Muscle layer of colon (tissue), 2 donors: ENCODE results near the gene TUB.

Experiments
- H3K27ac ChIP-seq: one replicate; pipeline ENCODE4 v1.7.0; 2013; ENCODE audit warnings: low read depth, mild to moderate bottlenecking, low read length, moderate library complexity
- H3K27me3 ChIP-seq, 2 donors: one replicate each; pipeline ENCODE4 v1.7.0; 2013; ENCODE audit warnings: low read length in 2 of 2, mild to moderate bottlenecking in 2 of 2; ENCODE audit not compliant: insufficient read depth in 2 of 2, control insufficient read depth in 1 of 2
- H3K36me3 ChIP-seq: one replicate; pipeline ENCODE4 v1.7.0; 2013; ENCODE audit warnings: mild to moderate bottlenecking, low read length; ENCODE audit not compliant: insufficient read depth
- H3K4me1 ChIP-seq: one replicate; pipeline ENCODE4 v1.7.0; 2013; ENCODE audit warnings: mild to moderate bottlenecking, low read length; ENCODE audit not compliant: insufficient read depth
- H3K4me3 ChIP-seq, 2 donors: one replicate each; pipeline ENCODE4 v1.7.0; 2013; ENCODE audit warnings: low read length in 2 of 2, low read depth in 1 of 2, mild to moderate bottlenecking in 1 of 2, moderate library complexity in 1 of 2
- H3K9ac ChIP-seq: one replicate; pipeline ENCODE4 v1.7.0; 2013; ENCODE audit warnings: low read length
- H3K9me3 ChIP-seq: one replicate; pipeline ENCODE4 v1.7.0; 2013; ENCODE audit warnings: mild to moderate bottlenecking, low read length
- donor health status: abdominal sarcoma.
- donor health status: Adenocarcinoma of cecum.

TUB gene

GRCh38 chr11:8080674-8081590 lies at the start of gene TUB:
Gene TUB (plus strand): TSS chr11:8081211. CDS start chr11:8081511, 300 bp downstream.
- H3K9ac ChIP-seq: no peak within 1 kb of the TSS

GRCh38 chr11:8031248-8032115 lies 49.5 kb upstream of the TUB start:
- Histone ChIP-seq H3K9ac (no peak overlapping the region), H3K36me3 (no peaks in the 10 kb centered on the region), H3K9me3 (no peaks in the 10 kb centered on the region), H3K27me3 (no peaks in the 10 kb centered on the region), H3K4me3 (no peak overlapping the region), H3K4me1 (peaks cover 14% of the 10 kb centered on the region), H3K27ac (no peak overlapping the region)

More at GRCh38 chr11:8080674-8081590, at the start of gene TUB:
- peak within 1 kb of the TSS; percentile 41 to 69 for H3K4me3 ChIP-seq
- no peak within 1 kb of the TSS for H3K27ac ChIP-seq
- H3K9me3 ChIP-seq: no peaks in the 10 kb centered on the region
- H3K36me3 ChIP-seq: no peaks in the 10 kb centered on the region
- no peaks in the 10 kb centered on the region for H3K27me3 ChIP-seq
- peaks cover 19% of the 10 kb centered on the region for H3K4me1 ChIP-seq

- H3K27me3 ChIP-seq: no peaks in the 10 kb centered on the region
- H3K4me1 ChIP-seq: peaks cover 14% of the 10 kb centered on the region
- no peaks in the 10 kb centered on the region for H3K9me3 ChIP-seq
- no peak overlapping the region for H3K4me3 ChIP-seq
- no peaks in the 10 kb centered on the region for H3K36me3 ChIP-seq
- H3K27ac ChIP-seq: no peak overlapping the region
- H3K9ac ChIP-seq: no peak overlapping the region
Measured at GRCh38 chr11:8032122-8032521, 48.9 kb upstream of the TUB start.

- no peak overlapping the region for H3K4me3 ChIP-seq
- no peaks in the 10 kb centered on the region for H3K27me3 ChIP-seq
- no peaks in the 10 kb centered on the region for H3K9me3 ChIP-seq
- H3K36me3 ChIP-seq: no peaks in the 10 kb centered on the region
- no peak overlapping the region for H3K9ac ChIP-seq
- no peak overlapping the region for H3K27ac ChIP-seq
- H3K4me1 ChIP-seq: peaks cover 14% of the 10 kb centered on the region
Measured at GRCh38 chr11:8032576-8033304, 48.3 kb upstream of the TUB start.

DNA sequence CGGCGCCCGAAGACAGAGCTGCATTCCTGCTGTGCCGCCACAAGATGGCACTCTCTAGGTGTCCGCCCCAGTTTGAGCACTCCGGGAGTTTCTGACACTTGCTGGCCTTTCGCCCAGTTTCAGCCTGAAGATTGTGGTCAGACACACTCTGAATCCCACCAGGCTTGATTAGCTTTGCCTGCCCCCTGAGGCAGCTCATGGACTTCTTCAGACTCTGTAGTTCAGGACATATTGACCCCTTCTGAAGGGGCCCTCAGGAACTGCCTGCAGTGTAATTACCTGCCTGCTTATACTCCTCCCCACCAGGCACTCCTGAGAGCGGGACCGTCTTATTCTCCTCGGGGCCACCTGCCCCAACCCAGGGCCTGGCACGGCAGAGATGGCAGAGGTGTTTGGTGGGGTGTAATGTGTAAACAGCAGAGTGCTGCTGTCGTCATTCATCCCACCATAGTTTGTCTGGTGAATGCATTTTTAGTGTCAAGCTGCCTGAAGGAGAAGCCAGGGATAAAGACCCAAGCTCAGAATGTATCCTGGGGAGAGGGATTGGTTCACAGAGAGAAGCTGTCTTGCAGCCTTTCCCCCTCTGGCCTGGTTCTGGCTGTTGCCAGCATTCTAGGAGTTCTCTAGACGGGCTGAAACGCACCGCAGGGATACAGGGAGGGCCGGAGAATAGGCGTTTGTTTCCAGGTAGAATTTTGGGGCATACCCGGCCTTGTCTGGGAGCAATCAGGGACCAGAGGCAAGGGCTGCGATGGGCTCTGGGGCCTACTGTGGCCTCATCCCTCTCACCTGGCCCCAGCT lies 47.5 kb upstream of the TUB start:
- Histone ChIP-seq H3K27me3 (no peaks in the 10 kb centered on the region), H3K9ac (no peak overlapping the region), H3K9me3 (no peaks in the 10 kb centered on the region), H3K4me1 (peaks cover 14% of the 10 kb centered on the region), H3K4me3 (no peak overlapping the region), H3K27ac (no peak overlapping the region), H3K36me3 (no peaks in the 10 kb centered on the region)

DNA sequence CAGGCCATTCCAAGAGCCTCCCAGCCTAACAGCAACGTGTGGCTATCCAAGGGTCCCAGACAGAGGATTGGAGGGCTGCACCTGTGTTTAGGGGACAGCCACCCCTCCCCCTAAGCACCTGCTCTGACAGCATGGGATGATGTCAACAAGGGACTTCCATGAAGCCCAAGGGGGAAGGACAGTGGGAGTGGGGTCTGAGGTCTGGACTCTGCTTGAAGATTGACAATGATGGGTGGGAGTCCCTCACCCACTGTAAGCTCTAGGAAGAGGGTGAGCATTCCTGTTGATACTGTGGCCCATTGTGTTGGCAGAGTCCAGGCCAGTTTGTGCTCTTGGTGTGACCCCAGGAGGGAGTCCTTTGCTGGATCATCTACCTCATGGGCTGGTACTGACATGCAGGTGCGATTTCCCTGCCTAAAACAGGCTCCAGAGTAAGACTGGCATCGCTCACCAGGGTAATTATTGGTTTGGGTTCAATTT lies 46.9 kb upstream of the TUB start:
- Histone ChIP-seq H3K4me1 (peaks cover 14% of the 10 kb centered on the region), H3K9ac (no peak overlapping the region), H3K27ac (no peak overlapping the region), H3K27me3 (no peaks in the 10 kb centered on the region), H3K9me3 (no peaks in the 10 kb centered on the region), H3K4me3 (no peak overlapping the region), H3K36me3 (no peaks in the 10 kb centered on the region)

- Histone ChIP-seq H3K27ac (no peak overlapping the region), H3K9ac (no peak overlapping the region), H3K36me3 (no peaks in the 10 kb centered on the region), H3K9me3 (no peaks in the 10 kb centered on the region), H3K4me3 (no peak overlapping the region), H3K4me1 (peaks cover 14% of the 10 kb centered on the region), H3K27me3 (no peaks in the 10 kb centered on the region)
Measured at GRCh38 chr11:8034604-8035190, 46.3 kb upstream of the TUB start.

DNA sequence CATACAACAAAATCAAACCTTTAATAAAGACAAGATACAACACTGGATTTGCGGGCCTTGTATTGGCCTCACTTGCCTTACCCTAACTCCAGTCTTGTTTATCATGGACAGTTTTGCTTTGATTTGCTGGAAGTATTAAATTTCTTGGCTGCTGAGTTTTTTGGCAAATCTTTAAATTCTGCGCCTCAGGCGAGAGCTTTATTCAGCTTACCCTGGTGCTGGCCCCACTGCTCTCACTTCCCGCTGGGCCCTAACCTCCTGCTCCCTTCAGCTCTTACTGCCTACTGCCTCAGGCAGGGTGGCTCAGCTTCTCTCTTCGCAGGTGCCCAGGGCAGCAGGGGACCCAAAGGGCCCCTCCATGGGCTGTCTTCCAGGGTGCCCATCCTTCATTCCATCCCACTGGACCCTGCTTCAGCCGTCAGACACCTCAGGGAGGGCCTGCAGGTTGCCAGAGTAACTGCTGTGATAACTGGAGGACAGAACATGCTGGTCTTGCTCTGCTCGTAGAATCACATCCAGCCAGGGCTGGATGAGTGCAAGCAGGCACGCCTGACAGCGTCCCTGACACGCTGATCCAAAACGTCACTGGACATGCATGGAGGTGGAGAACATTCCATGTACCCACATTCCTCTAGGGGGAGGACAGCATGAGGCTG lies 45.7 kb upstream of the TUB start:
- no peak overlapping the region for H3K9ac ChIP-seq
- no peaks in the 10 kb centered on the region for H3K27me3 ChIP-seq
- peaks cover 10% of the 10 kb centered on the region for H3K4me1 ChIP-seq
- H3K9me3 ChIP-seq: no peaks in the 10 kb centered on the region
- H3K4me3 ChIP-seq: no peak overlapping the region
- H3K36me3 ChIP-seq: no peaks in the 10 kb centered on the region
- no peak overlapping the region for H3K27ac ChIP-seq

- Histone ChIP-seq H3K36me3 (no peaks in the 10 kb centered on the region), H3K27ac (no peak overlapping the region), H3K4me3 (no peak overlapping the region), H3K27me3 (no peaks in the 10 kb centered on the region), H3K9ac (no peak overlapping the region), H3K9me3 (no peaks in the 10 kb centered on the region), H3K4me1 (peaks cover 10% of the 10 kb centered on the region)
Measured at GRCh38 chr11:8036002-8036802, 44.8 kb upstream of the TUB start.
